Endothelial cell of umbilical vein (primary cell): ENCODE measurements around the gene KLK2. TPM values are rescaled to one million over a fixed set of nuclear protein-coding genes. Genes with fewer than 3 reads are reported as not detected.

ENCODE experiments used
- BruUV-seq: library from RNA; stranded (reverse); fragments of 400-500 nt; replicated peaks from 2 replicates; lab custom pipeline; 2021; lab: Mats Ljungman, UMichigan
- CTCF ChIA-PET: fragments of 300-600, 350-600 bp; sonication (Branson Sonifier 250); formaldehyde crosslinking; loops from one replicate; lab custom pipeline; 2021; ENCODE audit warnings: antibody characterized with exemption, inconsistent platforms; lab: Charles Lee
- POLR2A ChIA-PET: fragments of 300-600, 350-600 bp; sonication (Branson Sonifier 250); formaldehyde crosslinking; loops from one replicate; lab custom pipeline; 2021; ENCODE audit warnings: antibody characterized with exemption, inconsistent platforms; lab: Charles Lee
- DNase-seq: peaks from one replicate; pipeline ENCODE4 v3.0.0-alpha.2; 2011; ENCODE audit warnings: low read depth, low spot score
- FAIRE-seq: peaks from 2 replicates; lab custom pipeline; 2011; peaks lifted over from hg19 to GRCh38; lab: Jason Lieb, UNC
- H2AFZ ChIP-seq: 2 replicates; pipeline ENCODE4 v1.6.0; 2012; ENCODE audit warnings: low read depth, low read length, control low read depth, inconsistent platforms
- H3K27ac ChIP-seq: 2 replicates; pipeline ENCODE4 v1.5.1; 2011; ENCODE audit warnings: low read depth, mild to moderate bottlenecking, control low read depth, low read length, moderate library complexity; ENCODE audit not compliant: insufficient read depth
- H3K27me3 ChIP-seq, 2 experiments: 2 replicates each; pipeline versions ENCODE4 v1.6.0 to v1.6.1; 2011; ENCODE audit warnings: low read length in 2 of 2, mixed read lengths in 1 of 2; ENCODE audit not compliant: control insufficient read depth in 2 of 2, insufficient read depth in 2 of 2
- H3K36me3 ChIP-seq, 2 experiments: 2 replicates in 1 of 2; 3 replicates in 1 of 2; pipeline ENCODE4 v1.5.1; 2011; ENCODE audit warnings: low read length in 2 of 2, mild to moderate bottlenecking in 1 of 2, moderate library complexity in 1 of 2; ENCODE audit not compliant: control insufficient read depth in 2 of 2, insufficient read depth in 2 of 2; ENCODE audit errors: extremely low read depth in 1 of 2
- H3K4me1 ChIP-seq: 3 replicates; pipeline ENCODE4 v1.5.1; 2011; ENCODE audit warnings: mild to moderate bottlenecking, low read length; ENCODE audit not compliant: control insufficient read depth, insufficient read depth; ENCODE audit errors: extremely low read depth
- H3K4me2 ChIP-seq: 2 replicates; pipeline ENCODE4 v1.6.1; 2011; ENCODE audit warnings: low read length, control low read depth, mixed read lengths; ENCODE audit not compliant: insufficient read depth
- H3K4me3 ChIP-seq, 3 experiments: fragments of 200-600 bp in 1 of 3; sonication (generic), shearing (Covaris generic) in 1 of 3; replicated peaks in 1 of 3; 2 replicates each; pipeline ENCODE4 v1.5.1; 2011 to 2016; ENCODE audit warnings: control low read depth in 3 of 3, low read length in 3 of 3, mild to moderate bottlenecking in 2 of 3, inconsistent platforms in 1 of 3, low read depth in 1 of 3, moderate library complexity in 1 of 3; ENCODE audit not compliant: insufficient read depth in 1 of 3
- H3K79me2 ChIP-seq: 2 replicates; pipeline ENCODE4 v1.6.0; 2012; ENCODE audit warnings: low read length, inconsistent platforms; ENCODE audit not compliant: control insufficient read depth, insufficient read depth
- H3K9ac ChIP-seq: replicated peaks from 2 replicates; pipeline ENCODE3; 2011; ENCODE audit warnings: low read length, control low read depth; ENCODE audit not compliant: insufficient read depth; ENCODE audit errors: extremely low read depth
- H3K9me1 ChIP-seq: replicated peaks from 3 replicates; pipeline ENCODE4 v1.6.0; 2011; ENCODE audit warnings: mild to moderate bottlenecking, low read length; ENCODE audit not compliant: control insufficient read depth, insufficient read depth; ENCODE audit errors: extremely low read depth
- H3K9me3 ChIP-seq: replicated peaks from 2 replicates; pipeline ENCODE4 v1.5.1; 2012; ENCODE audit warnings: low read length, inconsistent platforms; ENCODE audit not compliant: control insufficient read depth, insufficient read depth
- H4K20me1 ChIP-seq: replicated peaks from 2 replicates; pipeline ENCODE3; 2011; ENCODE audit warnings: mild to moderate bottlenecking, low read length; ENCODE audit not compliant: control insufficient read depth, insufficient read depth; ENCODE audit errors: extremely low read depth
- EZH2 ChIP-seq: IDR thresholded peaks from 2 replicates; pipeline ENCODE4 v1.6.1; 2012; ENCODE audit warnings: borderline replicate concordance, low read depth, mild to moderate bottlenecking, moderate library complexity, low read length, inconsistent platforms; ENCODE audit not compliant: severe bottlenecking
- GATA2 ChIP-seq: IDR thresholded peaks from 2 replicates; pipeline ENCODE4 v1.7.0; 2011; ENCODE audit warnings: low read depth, mild to moderate bottlenecking, moderate library complexity, mixed read lengths, low read length; ENCODE audit not compliant: insufficient read length, insufficient read depth
- JUN ChIP-seq: IDR thresholded peaks from 2 replicates; pipeline ENCODE4 v1.6.1; 2011; ENCODE audit warnings: borderline replicate concordance, low read depth; ENCODE audit not compliant: insufficient read length, insufficient read depth
- MYC ChIP-seq: IDR thresholded peaks from one replicate; pipeline ENCODE4 v1.6.1; 2011; ENCODE audit warnings: mild to moderate bottlenecking, low read depth, low read length
- POLR2AphosphoS5 ChIP-seq: IDR thresholded peaks from 2 replicates; pipeline ENCODE4 v1.6.1; 2012; ENCODE audit warnings: low read depth, mild to moderate bottlenecking, control low read depth, low read length, moderate library complexity; ENCODE audit not compliant: insufficient read depth
- dilution Hi-C: fragments of 300-500 bp; cut with MboI; formaldehyde crosslinking; loops from one replicate; pipeline ENCODE4 v1.15.0; 2019; ENCODE audit warnings: low sequenced_read_pairs; ENCODE audit not compliant: extremely low pct_ligation_motif_present
- intact Hi-C: fragments of 100-400 bp; cut with micrococcal nuclease; formaldehyde crosslinking; loops from one replicate; pipeline ENCODE4 v1.10.0; 2022
- polyA plus RNA-seq, 4 experiments: library from polyadenylated mRNA; depleted of rRNA in 3 of 4; stranded (reverse) in 3 of 4; unstranded in 1 of 4; fragments of >200 nt; gene quantifications; 2 replicates each; pipeline versions ENCODE4 v1.2.1 to v1.2.3, GENCODE V29; 2011 to 2012; ENCODE audit warnings: missing spikeins in 1 of 4
- total RNA-seq: library from RNA; stranded (reverse); gene quantifications from 2 replicates; pipeline ENCODE4 v1.2.3, GENCODE V29; 2021
- TF ChIP-seq, protein P1 (sequence below): IDR thresholded peaks from 2 replicates; pipeline ENCODE4 v1.6.1; 2011; ENCODE audit not compliant: insufficient read depth, insufficient read length

KLK2 gene
- total and polyA plus RNA-seq, 2 donors (not counting 3 experiments of a cell fraction or from before 2014, with no cell fraction given), result not detected

DNA sequence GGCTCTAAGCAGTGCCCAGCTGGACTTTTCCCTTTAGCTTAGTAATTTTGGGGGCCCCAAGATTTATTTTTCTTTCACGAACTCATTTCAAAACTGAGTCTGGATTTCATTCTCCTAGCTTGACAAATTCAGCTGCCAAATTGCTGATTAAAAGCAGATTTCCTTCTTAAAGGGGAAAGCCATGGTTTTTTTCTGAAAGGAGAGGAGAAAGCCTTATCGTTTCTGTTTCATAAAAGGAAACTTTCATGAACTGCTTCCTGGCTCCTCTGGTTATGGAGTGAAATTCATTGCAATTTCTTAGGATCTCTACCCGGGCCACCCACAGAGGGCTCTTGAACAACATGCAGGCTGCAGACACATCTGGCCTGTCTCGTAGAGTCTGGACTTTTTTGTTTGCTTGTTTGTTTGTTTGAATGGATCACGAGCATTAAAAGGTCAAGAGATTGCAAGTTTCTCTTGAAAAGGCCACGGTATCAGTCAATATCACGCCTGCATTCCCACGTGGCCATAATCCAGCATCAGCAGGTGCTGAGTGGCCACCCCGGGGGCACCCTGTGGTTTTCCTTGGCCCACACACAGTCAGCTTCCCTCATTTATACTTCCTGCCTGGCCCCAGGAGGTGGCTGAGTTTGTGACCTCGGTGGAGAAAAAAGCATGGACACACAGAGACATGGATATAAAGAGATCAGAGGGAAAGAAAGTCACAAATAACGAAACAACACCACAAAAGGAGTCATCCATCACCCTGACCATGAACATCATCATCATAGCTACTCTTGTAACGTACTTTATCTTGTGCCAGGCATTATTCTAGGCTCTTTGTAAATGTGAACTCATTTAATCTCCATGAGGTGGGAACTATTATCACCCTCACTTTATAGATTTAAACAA is 48.4 kb downstream of the KLK2 start:
- no peaks in the 10 kb centered on the region for H3K79me2 ChIP-seq
- H3K27ac ChIP-seq, result no peak overlapping the region
- no peaks in the 10 kb centered on the region for H3K4me1 ChIP-seq
- H3K9ac ChIP-seq, result no peak overlapping the region
- ChIA-PET CTCF (interaction anchor here (0.6 to 6.6 kb wide), 48 partner anchors 8 to 747 kb away, joined by 3 to 129 read pairs (median 5); partner anchors contain the start of genes KCNC3 and KLK4), POLR2A (no interaction called here)
- H3K36me3 ChIP-seq, result no peaks in the 10 kb centered on the region
- no peaks in the 10 kb centered on the region for H3K9me1 ChIP-seq
- no peak overlapping the region for H2AFZ ChIP-seq
- FAIRE-seq (no peak), DNase-seq (no peak)
- dilution Hi-C loops (no loop called here), intact Hi-C loops (loop anchor here (1.0 to 5.0 kb wide), 7 partner anchors 15 to 564 kb away; partner anchors contain the start of gene CLEC11A)
- H3K9me3 ChIP-seq, result no peaks in the 10 kb centered on the region
- no peak overlapping the region for H3K4me3 ChIP-seq
- H3K4me2 ChIP-seq, result no peak overlapping the region
- no peaks in the 10 kb centered on the region for H4K20me1 ChIP-seq
- H3K27me3 ChIP-seq, result peaks cover 0 to 3% of the 10 kb centered on the region in 2 experiments
- BruUV-seq, result no TSS peak
- TF ChIP-seq GATA2, result no peak
- no peak for TF ChIP-seq POLR2AphosphoS5
- no peak for TF ChIP-seq EZH2
- TF ChIP-seq, protein P1, sequence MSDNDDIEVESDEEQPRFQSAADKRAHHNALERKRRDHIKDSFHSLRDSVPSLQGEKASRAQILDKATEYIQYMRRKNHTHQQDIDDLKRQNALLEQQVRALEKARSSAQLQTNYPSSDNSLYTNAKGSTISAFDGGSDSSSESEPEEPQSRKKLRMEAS, result no peak
- TF ChIP-seq MYC, result no peak
- TF ChIP-seq JUN, result no peak
